Small intestine (tissue), 7 donors: ENCODE measurements around the gene DNPH1. TPM values are rescaled to one million over a fixed set of nuclear protein-coding genes. Genes with fewer than 3 reads are reported as not detected.
A peak's percentile ranks its signal among the peaks of the same experiment; 100 is the strongest.

Experiments
- DNase-seq, 2 donors: peaks; one replicate each; pipeline versions ENCODE4 v3.0.0 to v3.0.0-alpha.2; 2013
- FAIRE-seq: peaks from 2 replicates; lab custom pipeline; 2012; peaks lifted over from hg19 to GRCh38; lab: Jason Lieb, UNC
- H3K27ac ChIP-seq, 3 donors: one replicate each; pipeline ENCODE4 v1.5.1; 2013; ENCODE audit warnings: low read length in 2 of 3, mild to moderate bottlenecking in 2 of 3, control low read depth in 1 of 3, inconsistent platforms in 1 of 3, low read depth in 1 of 3, moderate library complexity in 1 of 3
- H3K27me3 ChIP-seq, 3 donors: one replicate each; pipeline ENCODE4 v1.6.1; 2013; ENCODE audit warnings: low read length in 3 of 3, inconsistent platforms in 1 of 3; ENCODE audit not compliant: control insufficient read depth in 3 of 3, insufficient read depth in 3 of 3
- H3K36me3 ChIP-seq, 3 donors: one replicate each; pipeline ENCODE4 v1.6.1; 2013; ENCODE audit warnings: low read length in 3 of 3, inconsistent platforms in 1 of 3, low read depth in 1 of 3, mild to moderate bottlenecking in 1 of 3, moderate library complexity in 1 of 3; ENCODE audit not compliant: control insufficient read depth in 3 of 3, insufficient read depth in 2 of 3
- H3K4me1 ChIP-seq, 3 donors: one replicate each; pipeline ENCODE4 v1.6.1; 2013; ENCODE audit warnings: low read length in 2 of 3, inconsistent platforms in 1 of 3, low read depth in 1 of 3, mild to moderate bottlenecking in 1 of 3, moderate library complexity in 1 of 3; ENCODE audit not compliant: control insufficient read depth in 3 of 3, insufficient read depth in 2 of 3
- H3K4me3 ChIP-seq, 3 donors: one replicate each; pipeline ENCODE4 v1.5.1; 2013; ENCODE audit warnings: low read length in 3 of 3, control low read depth in 1 of 3, inconsistent platforms in 1 of 3, low read depth in 1 of 3, mild to moderate bottlenecking in 1 of 3, moderate library complexity in 1 of 3
- H3K9me3 ChIP-seq, 2 donors: one replicate each; pipeline ENCODE4 v1.6.1; 2013; ENCODE audit warnings: low read depth in 1 of 2, low read length in 1 of 2; ENCODE audit not compliant: control insufficient read depth in 2 of 2, insufficient read depth in 1 of 2
- WGBS, 3 donors: extraction: QIAGEN DNeasy Blood & Tissue Kit; methylation state at CpG; one replicate each; pipeline ENCODE4 v1.1.7; 2013; 5-methylcytosine and 5-hydroxymethylcytosine counted together
- polyA plus RNA-seq, 4 donors: library from polyadenylated mRNA; stranded (reverse) in 3 of 4; unstranded in 1 of 4; fragments of 200-250 nt in 3 of 4; fragments of 120-200 nt in 1 of 4; gene quantifications; one replicate each; pipeline versions ENCODE4 v1.2.1 to v1.2.3, GENCODE V29; 2013
- donor health status: healthy with polysubstance abuse.
- donor health status: control.
- donor health status: control.
- donor health status: Bipolar disorder and iron deficiency.
- donor health status: healthy.

DNPH1 gene
- polyA plus RNA-seq, 4 donors: 192 to 370 (median 327) TPM

DNA sequence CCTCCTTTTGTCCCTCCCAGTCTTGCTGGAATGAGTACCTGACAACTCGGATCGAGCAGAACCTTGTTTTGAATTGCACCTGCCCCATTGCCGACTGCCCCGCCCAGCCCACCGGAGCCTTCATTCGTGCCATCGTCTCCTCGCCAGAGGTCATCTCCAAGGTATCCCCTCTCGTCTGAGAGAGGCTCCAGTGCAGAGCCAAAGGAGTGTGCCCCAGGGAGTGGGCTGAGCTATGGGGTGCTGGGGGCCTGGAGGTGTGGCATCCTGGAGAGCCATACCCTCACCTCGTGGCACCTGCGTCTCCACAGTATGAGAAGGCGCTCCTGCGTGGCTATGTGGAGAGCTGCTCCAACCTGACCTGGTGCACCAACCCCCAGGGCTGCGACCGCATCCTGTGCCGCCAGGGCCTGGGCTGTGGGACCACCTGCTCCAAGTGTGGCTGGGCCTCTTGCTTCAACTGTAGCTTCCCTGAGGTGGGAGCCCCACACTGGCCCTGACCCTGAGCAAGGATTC, 8.8 kb downstream of the DNPH1 start:
- WGBS, 3 donors: 79 to 89% (median 88%) methylated on average over 15 to 16 of the region's 16 CpGs
- DNase-seq (no peak), FAIRE-seq (no peak)
- H3K36me3 ChIP-seq: peaks cover 0 to 83% (median 8%) of the 10 kb centered on the region in 3 donors
- H3K4me3 ChIP-seq: no peak overlapping the region
- no peak overlapping the region for H3K27ac ChIP-seq
- peaks cover 0 to 4% (median 2%) of the 10 kb centered on the region in 3 donors for H3K4me1 ChIP-seq
- no peaks in the 10 kb centered on the region for H3K27me3 ChIP-seq
- no peaks in the 10 kb centered on the region for H3K9me3 ChIP-seq

DNA sequence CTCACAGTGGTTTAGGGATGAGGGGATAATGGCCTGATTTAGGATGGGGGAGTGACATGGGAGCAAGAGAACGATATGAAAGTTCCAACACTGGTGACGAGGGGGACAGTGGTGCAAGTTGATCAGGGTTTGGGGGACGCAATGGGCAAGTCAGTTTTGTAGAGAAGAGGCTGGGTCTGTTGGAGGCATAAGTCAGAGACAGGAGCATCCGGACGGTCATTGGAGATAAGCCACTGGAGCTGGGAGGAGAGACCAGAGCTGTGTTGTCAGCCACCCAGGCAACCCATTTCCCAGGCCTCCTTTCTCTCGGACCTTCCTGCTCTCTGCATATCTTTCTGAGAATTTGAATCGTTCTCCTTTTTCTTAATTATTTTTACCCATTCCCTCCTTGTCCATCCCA, 9.5 kb downstream of the DNPH1 start:
- DNase-seq (no peak), FAIRE-seq (no peak)
- no peak overlapping the region for H3K4me3 ChIP-seq
- 86 to 94% (median 90%) methylated on average over 7 of the region's 7 CpGs for WGBS, 3 donors
- no peaks in the 10 kb centered on the region for H3K9me3 ChIP-seq
- no peaks in the 10 kb centered on the region for H3K27me3 ChIP-seq
- H3K27ac ChIP-seq: no peak overlapping the region
- peaks cover 0 to 4% (median 2%) of the 10 kb centered on the region in 3 donors for H3K4me1 ChIP-seq
- peaks cover 0 to 82% (median 8%) of the 10 kb centered on the region in 3 donors for H3K36me3 ChIP-seq

DNA sequence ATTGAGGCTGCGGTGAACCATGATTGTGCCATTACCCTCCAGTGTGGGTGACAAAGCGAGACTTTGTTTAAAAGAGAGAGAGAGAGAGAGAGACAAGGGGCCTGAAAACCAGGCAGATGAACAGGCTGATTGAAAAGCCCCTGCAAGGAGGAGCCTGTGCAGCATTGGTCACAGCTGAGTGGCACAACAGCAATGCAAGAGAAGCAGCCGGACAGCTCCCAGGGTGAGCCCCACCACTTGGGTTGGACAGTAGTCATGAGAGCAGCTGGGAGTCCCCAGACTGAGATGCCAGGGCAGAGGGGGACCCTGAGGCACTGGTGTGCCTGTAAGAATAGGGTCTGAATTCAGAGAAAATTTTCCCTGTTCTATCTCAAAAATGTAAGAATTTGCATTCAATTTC, 10.2 kb downstream of the DNPH1 start:
- Histone ChIP-seq H3K9me3 (no peaks in the 10 kb centered on the region), H3K27me3 (no peaks in the 10 kb centered on the region), H3K4me3 (no peak overlapping the region), H3K27ac (no peak overlapping the region), H3K4me1 (peaks cover 0 to 3% (median 0%) of the 10 kb centered on the region in 3 donors), H3K36me3 (peaks cover 0 to 83% (median 8%) of the 10 kb centered on the region in 3 donors)
- FAIRE-seq (no peak), DNase-seq (no peak)
- 94 to 100% (median 96%) methylated on average over 3 of the region's 3 CpGs for WGBS, 3 donors

GRCh38 chr6:43217351-43217750, 11.9 kb downstream of the DNPH1 start:
- 86 to 91% (median 90%) methylated on average over 5 of the region's 5 CpGs for WGBS, 3 donors
- DNase-seq: no peak
- no peaks in the 10 kb centered on the region for H3K9me3 ChIP-seq
- no peak overlapping the region for H3K4me3 ChIP-seq
- H3K4me1 ChIP-seq: no peaks in the 10 kb centered on the region
- H3K27me3 ChIP-seq: no peaks in the 10 kb centered on the region
- no peak for FAIRE-seq
- no peak overlapping the region for H3K27ac ChIP-seq
- peaks cover 0 to 78% (median 8%) of the 10 kb centered on the region in 3 donors for H3K36me3 ChIP-seq

DNA sequence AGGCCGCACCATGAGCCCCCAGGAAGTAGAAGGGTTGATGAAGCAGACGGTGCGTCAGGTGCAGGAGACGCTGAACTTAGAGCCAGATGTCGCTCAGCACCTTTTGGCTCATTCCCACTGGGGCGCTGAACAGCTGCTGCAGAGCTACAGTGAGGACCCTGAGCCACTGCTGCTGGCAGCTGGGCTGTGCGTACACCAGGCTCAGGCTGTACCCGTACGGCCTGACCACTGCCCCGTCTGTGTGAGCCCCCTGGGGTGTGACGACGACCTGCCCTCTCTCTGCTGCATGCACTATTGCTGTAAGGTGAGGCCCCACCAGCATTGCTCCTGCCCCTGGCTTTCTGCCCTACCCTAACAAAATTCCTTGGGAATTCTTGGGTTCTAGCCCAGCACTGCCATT, 13.1 kb downstream of the DNPH1 start:
- peaks cover 0 to 7% (median 0%) of the 10 kb centered on the region in 3 donors for H3K4me1 ChIP-seq
- no peaks in the 10 kb centered on the region for H3K27me3 ChIP-seq
- H3K27ac ChIP-seq: no peak overlapping the region
- 92 to 95% (median 92%) methylated on average over 12 of the region's 12 CpGs for WGBS, 3 donors
- DNase-seq (no peak), FAIRE-seq (no peak)
- no peaks in the 10 kb centered on the region for H3K9me3 ChIP-seq
- H3K36me3 ChIP-seq: peaks cover 0 to 66% (median 8%) of the 10 kb centered on the region in 3 donors
- no peak overlapping the region for H3K4me3 ChIP-seq

- FAIRE-seq: no peak
- Histone ChIP-seq H3K4me3 (no peak overlapping the region), H3K4me1 (peaks cover 0 to 7% (median 0%) of the 10 kb centered on the region in 3 donors), H3K9me3 (no peaks in the 10 kb centered on the region), H3K27ac (no peak overlapping the region), H3K36me3 (peaks cover 0 to 55% (median 7%) of the 10 kb centered on the region in 3 donors), H3K27me3 (no peaks in the 10 kb centered on the region)
- 96 to 100% (median 98%) methylated on average over 8 of the region's 8 CpGs for WGBS, 3 donors
- DNase-seq: no peak
These were observed 14.2 kb downstream of the DNPH1 start for GRCh38 chr6:43215066-43215465.

DNA sequence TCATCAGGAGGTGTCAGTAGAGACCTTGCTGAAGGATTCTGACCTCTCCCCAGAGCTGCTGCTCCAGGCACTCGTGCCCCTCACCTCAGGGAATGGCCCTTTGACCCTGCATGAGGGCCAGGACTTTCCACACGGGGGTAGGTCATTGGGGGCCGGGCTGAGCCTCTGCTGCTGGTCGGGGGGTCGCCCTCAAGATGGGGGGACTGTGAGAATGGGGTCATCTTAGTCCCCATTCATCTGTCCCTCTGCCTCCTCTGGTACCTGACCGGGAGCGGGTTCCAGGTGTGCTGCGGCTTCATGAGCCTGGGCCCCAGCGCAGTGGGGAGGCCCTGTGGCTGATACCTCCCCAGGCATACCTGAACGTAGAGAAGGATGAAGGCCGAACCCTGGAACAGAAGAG, 15.8 kb downstream of the DNPH1 start:
- 89 to 91% (median 91%) methylated on average over 11 of the region's 11 CpGs for WGBS, 3 donors
- Histone ChIP-seq H3K36me3 (peaks cover 0 to 45% (median 7%) of the 10 kb centered on the region in 3 donors), H3K27me3 (no peaks in the 10 kb centered on the region), H3K4me1 (peaks cover 0 to 7% (median 0%) of the 10 kb centered on the region in 3 donors), H3K27ac (no peak overlapping the region), H3K9me3 (no peaks in the 10 kb centered on the region), H3K4me3 (no peak overlapping the region)
- no peak for DNase-seq
- no peak for FAIRE-seq

DNA sequence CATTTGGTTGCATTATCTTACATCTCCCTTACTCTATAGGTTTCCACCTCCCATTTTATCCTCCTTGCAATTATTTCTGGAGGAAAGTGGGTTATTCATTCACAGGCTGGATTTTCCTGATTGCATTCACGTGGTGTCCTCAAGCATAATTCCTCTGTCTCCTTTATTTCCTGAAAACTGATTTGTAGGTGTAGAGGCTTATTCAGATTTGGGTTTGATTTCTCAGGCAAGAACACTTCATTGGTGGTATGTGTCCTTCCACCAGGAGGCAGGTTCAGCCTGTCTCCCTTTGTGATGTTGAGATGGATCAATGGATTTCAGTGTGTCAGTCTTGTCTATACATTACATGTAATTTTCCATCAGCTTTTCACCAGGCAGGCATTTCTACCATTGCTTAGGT, 17.3 kb downstream of the DNPH1 start:
- H3K4me3 ChIP-seq: no peak overlapping the region
- peaks cover 0 to 7% (median 0%) of the 10 kb centered on the region in 3 donors for H3K4me1 ChIP-seq
- DNase-seq (peak in 1 of 2 donors; percentile 48), FAIRE-seq (no peak)
- no peaks in the 10 kb centered on the region for H3K9me3 ChIP-seq
- peaks cover 0 to 38% (median 7%) of the 10 kb centered on the region in 3 donors for H3K36me3 ChIP-seq
- WGBS, 3 donors: 26 to 49% (median 40%) methylated on average over 1 of the region's 1 CpG
- H3K27me3 ChIP-seq: no peaks in the 10 kb centered on the region
- H3K27ac ChIP-seq: no peak overlapping the region

- H3K27me3 ChIP-seq: no peaks in the 10 kb centered on the region
- peaks cover 0 to 42% (median 0%) of the 10 kb centered on the region in 3 donors for H3K36me3 ChIP-seq
- H3K4me1 ChIP-seq: peaks cover 0 to 7% (median 0%) of the 10 kb centered on the region in 3 donors
- H3K4me3 ChIP-seq: no peak overlapping the region
- no peak overlapping the region for H3K27ac ChIP-seq
- H3K9me3 ChIP-seq: no peaks in the 10 kb centered on the region
- FAIRE-seq (no peak), DNase-seq (no peak)
- WGBS, 3 donors: 89 to 92% (median 89%) methylated on average over 2 of the region's 2 CpGs
These were observed 22.0 kb downstream of the DNPH1 start for GRCh38 chr6:43207286-43207685.
